ENCODE measurements around the gene C3orf22.
"Not testable (repeated sequence)": the region's sequence is repeated elsewhere in the genome, so short reads cannot be mapped to it uniquely, and the experiment has no call there.

C3orf22 gene

DNA sequence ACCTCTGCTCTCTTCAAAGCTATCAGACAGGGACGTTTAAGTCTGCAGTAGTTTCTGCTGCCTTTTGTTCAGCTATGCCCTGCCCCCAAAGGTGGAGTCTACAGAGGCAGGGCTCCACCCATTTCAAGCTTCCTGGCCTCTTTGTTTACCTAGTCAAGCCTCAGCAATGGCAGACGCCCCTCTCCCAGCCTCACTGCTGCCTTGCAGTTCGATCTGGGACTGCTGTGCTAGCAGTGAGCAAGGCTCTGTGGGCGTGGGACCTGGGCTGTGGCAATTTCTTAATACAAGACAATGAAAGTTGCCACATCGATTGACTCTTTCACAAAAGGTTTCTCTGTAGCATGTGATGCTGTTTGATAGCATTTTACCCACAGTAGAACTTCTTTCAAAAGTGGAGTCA lies 32.8 kb upstream of the C3orf22 start:
- H3K9me3 ChIP-seq (ENCODE audit: control extremely low read depth in 1 of 5, control insufficient read depth in 4 of 5, insufficient read depth in 2 of 5, low read depth in 1 of 5, low read length in 4 of 5): peaks cover 1 to 26% (median 9%) of the 10 kb centered on the region in 5 experiments
- H3K36me3 ChIP-seq (ENCODE audit: control insufficient read depth in 4 of 4, insufficient read depth in 4 of 4, low read length in 3 of 4); H3K4me1 ChIP-seq (ENCODE audit: control extremely low read depth in 1 of 4, control insufficient read depth in 4 of 4, insufficient read depth in 4 of 4, low read length in 3 of 4); CTCF ChIA-PET; H3K27ac ChIP-seq (ENCODE audit: insufficient read depth in 1 of 2, low read depth in 1 of 2, low read length in 2 of 2, poor library complexity in 1 of 2, severe bottlenecking in 2 of 2); POLR2A ChIA-PET; DNase-seq; H3K4me3 ChIP-seq (ENCODE audit: control insufficient read depth in 1 of 7, extremely low read depth in 1 of 7, insufficient read depth in 4 of 7, low read depth in 2 of 7, low read length in 6 of 7); H3K27me3 ChIP-seq (replicated peaks in 2 of 5; ENCODE audit: control insufficient read depth in 4 of 5, insufficient read depth in 5 of 5, low read length in 4 of 5): not testable (repeated sequence)
- 89% methylated on average over 4 of the region's 5 CpGs for WGBS (ENCODE audit: insufficient coverage)

DNA sequence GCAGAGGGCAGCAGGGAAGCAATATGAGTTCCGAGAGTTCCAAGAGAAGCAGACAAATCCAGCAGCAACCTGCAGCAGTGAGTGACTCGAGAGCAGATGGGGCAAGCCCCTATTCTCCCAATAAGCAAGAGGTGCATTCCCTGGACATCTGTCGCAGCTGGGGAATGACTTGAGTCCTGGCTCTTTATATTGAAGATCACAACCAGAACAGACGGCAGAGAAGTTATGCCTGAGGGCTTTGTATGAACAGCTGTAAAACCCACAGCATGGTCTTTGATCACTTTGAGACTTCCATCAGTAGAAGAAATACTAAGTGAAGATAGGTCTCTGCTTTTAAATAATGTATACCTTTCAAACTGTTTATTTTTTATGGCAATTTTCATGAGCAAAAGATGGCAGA lies 23.6 kb upstream of the C3orf22 start:
- ChIA-PET POLR2A (no interaction called here), CTCF (interaction anchor here (1.3 kb wide), 1 partner anchor 59 kb away, joined by 4 read pairs; the partner anchor contains the start of gene CHST13)
- no peak for DNase-seq
- 97% methylated on average over 4 of the region's 4 CpGs for WGBS (ENCODE audit: insufficient coverage)
- H3K27ac ChIP-seq (ENCODE audit: insufficient read depth in 1 of 2, low read depth in 1 of 2, low read length in 2 of 2, poor library complexity in 1 of 2, severe bottlenecking in 2 of 2): no peak overlapping the region
- H3K9me3 ChIP-seq (ENCODE audit: control extremely low read depth in 1 of 5, control insufficient read depth in 4 of 5, insufficient read depth in 2 of 5, low read depth in 1 of 5, low read length in 4 of 5): peaks cover 0 to 2% (median 0%) of the 10 kb centered on the region in 5 experiments
- H3K36me3 ChIP-seq (ENCODE audit: control insufficient read depth in 4 of 4, insufficient read depth in 4 of 4, low read length in 3 of 4): peaks cover 0 to 2% (median 0%) of the 10 kb centered on the region in 4 experiments
- no peaks in the 10 kb centered on the region for H3K4me1 ChIP-seq (ENCODE audit: control extremely low read depth in 1 of 4, control insufficient read depth in 4 of 4, insufficient read depth in 4 of 4, low read length in 3 of 4)
- H3K27me3 ChIP-seq (replicated peaks in 2 of 5; ENCODE audit: control insufficient read depth in 4 of 5, insufficient read depth in 5 of 5, low read length in 4 of 5): no peaks in the 10 kb centered on the region
- no peak overlapping the region for H3K4me3 ChIP-seq (ENCODE audit: control insufficient read depth in 1 of 7, extremely low read depth in 1 of 7, insufficient read depth in 4 of 7, low read depth in 2 of 7, low read length in 6 of 7)

DNA sequence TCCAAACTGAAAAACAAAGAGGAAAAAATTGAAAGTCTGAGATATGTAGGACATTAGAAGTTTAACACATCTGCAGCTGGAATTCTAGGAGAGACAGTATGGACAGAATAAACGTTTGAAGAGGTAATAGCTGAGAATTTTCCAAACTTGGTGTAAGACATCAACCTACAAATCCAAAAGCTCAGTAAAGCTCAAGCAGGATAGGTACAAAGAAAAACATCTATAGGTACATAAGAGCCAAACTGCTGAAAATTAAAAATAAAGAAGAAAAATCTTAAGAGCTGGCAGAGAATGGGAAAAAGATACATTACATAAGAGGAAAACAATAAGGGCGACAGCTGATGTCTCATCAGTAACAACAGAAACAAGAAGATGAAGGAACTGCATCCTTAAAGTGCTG lies 22.8 kb upstream of the C3orf22 start:
- ChIA-PET POLR2A (no interaction called here), CTCF (interaction anchor here (1.3 kb wide), 1 partner anchor 58 kb away, joined by 4 read pairs; the partner anchor contains the start of gene CHST13)
- no peak for DNase-seq
- 100% methylated on average over 1 of the region's 2 CpGs for WGBS (ENCODE audit: insufficient coverage)
- H3K9me3 ChIP-seq (ENCODE audit: control extremely low read depth in 1 of 5, control insufficient read depth in 4 of 5, insufficient read depth in 2 of 5, low read depth in 1 of 5, low read length in 4 of 5): peaks cover 0 to 2% (median 0%) of the 10 kb centered on the region in 5 experiments
- peaks cover 0 to 2% (median 0%) of the 10 kb centered on the region in 4 experiments for H3K36me3 ChIP-seq (ENCODE audit: control insufficient read depth in 4 of 4, insufficient read depth in 4 of 4, low read length in 3 of 4)
- no peak overlapping the region for H3K4me3 ChIP-seq (ENCODE audit: control insufficient read depth in 1 of 7, extremely low read depth in 1 of 7, insufficient read depth in 4 of 7, low read depth in 2 of 7, low read length in 6 of 7)
- no peaks in the 10 kb centered on the region for H3K4me1 ChIP-seq (ENCODE audit: control extremely low read depth in 1 of 4, control insufficient read depth in 4 of 4, insufficient read depth in 4 of 4, low read length in 3 of 4)
- no peaks in the 10 kb centered on the region for H3K27me3 ChIP-seq (replicated peaks in 2 of 5; ENCODE audit: control insufficient read depth in 4 of 5, insufficient read depth in 5 of 5, low read length in 4 of 5)
- H3K27ac ChIP-seq (ENCODE audit: insufficient read depth in 1 of 2, low read depth in 1 of 2, low read length in 2 of 2, poor library complexity in 1 of 2, severe bottlenecking in 2 of 2): no peak overlapping the region

DNA sequence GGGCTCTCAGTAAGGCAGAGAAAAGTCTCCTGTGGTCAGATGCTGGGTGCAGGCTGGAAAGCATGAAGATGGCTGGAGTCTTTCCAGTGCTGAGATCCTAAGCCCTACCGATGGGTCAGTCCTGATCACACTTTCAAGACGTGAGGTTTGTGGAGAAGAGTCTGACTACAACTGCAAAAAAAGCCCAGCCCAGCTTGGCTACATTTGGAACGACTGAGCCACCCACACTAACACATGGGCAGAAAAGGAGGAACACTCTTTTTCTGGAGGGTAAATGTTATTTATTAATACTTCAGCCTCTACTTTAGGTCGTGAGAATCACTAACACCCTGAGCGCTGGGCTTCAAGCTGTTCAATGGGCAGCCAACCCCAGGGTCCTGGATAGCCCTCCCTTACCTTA lies 22.0 kb upstream of the C3orf22 start:
- WGBS (ENCODE audit: insufficient coverage): 97% methylated on average over 3 of the region's 5 CpGs
- DNase-seq: no peak
- Histone ChIP-seq H3K27me3 (replicated peaks in 2 of 5; ENCODE audit: control insufficient read depth in 4 of 5, insufficient read depth in 5 of 5, low read length in 4 of 5) (no peaks in the 10 kb centered on the region), H3K4me1 (ENCODE audit: control extremely low read depth in 1 of 4, control insufficient read depth in 4 of 4, insufficient read depth in 4 of 4, low read length in 3 of 4) (no peaks in the 10 kb centered on the region), H3K9me3 (ENCODE audit: control extremely low read depth in 1 of 5, control insufficient read depth in 4 of 5, insufficient read depth in 2 of 5, low read depth in 1 of 5, low read length in 4 of 5) (peaks cover 0 to 2% (median 0%) of the 10 kb centered on the region in 5 experiments), H3K4me3 (ENCODE audit: control insufficient read depth in 1 of 7, extremely low read depth in 1 of 7, insufficient read depth in 4 of 7, low read depth in 2 of 7, low read length in 6 of 7) (no peak overlapping the region), H3K36me3 (ENCODE audit: control insufficient read depth in 4 of 4, insufficient read depth in 4 of 4, low read length in 3 of 4) (peaks cover 0 to 2% (median 0%) of the 10 kb centered on the region in 4 experiments), H3K27ac (ENCODE audit: insufficient read depth in 1 of 2, low read depth in 1 of 2, low read length in 2 of 2, poor library complexity in 1 of 2, severe bottlenecking in 2 of 2) (no peak overlapping the region)
- CTCF ChIA-PET: interaction anchor here (1.2 kb wide), 1 partner anchor 74 kb away, joined by 3 read pairs; the partner anchor contains the start of gene TXNRD3
- POLR2A ChIA-PET: no interaction called here

DNA sequence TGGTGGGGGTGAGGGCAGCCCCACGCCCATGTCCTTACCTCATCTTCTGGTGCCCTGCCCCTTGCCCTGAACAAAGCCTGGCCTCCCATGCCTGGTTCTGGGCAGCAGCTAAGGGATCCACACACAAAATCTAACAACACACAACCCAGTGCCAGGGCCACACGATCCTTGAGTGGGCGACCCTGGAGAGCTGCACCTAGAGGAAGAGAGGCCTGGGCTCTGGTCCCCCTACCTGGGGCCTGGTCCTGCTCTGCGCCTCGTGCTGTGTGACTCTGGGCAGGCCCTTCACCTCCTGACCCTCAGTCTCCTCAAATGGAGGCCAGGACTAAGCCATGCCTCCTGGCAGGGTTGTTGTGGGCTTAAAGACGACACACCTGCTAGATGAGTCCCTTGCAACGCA lies 20.0 kb upstream of the C3orf22 start:
- CTCF ChIA-PET: interaction anchor here (1.4 to 1.5 kb wide), 3 partner anchors 13 to 55 kb away, joined by 4 read pairs; no protein-coding TSS in a partner anchor
- H3K4me1 ChIP-seq (ENCODE audit: control extremely low read depth in 1 of 4, control insufficient read depth in 4 of 4, insufficient read depth in 4 of 4, low read length in 3 of 4): no peaks in the 10 kb centered on the region

DNA sequence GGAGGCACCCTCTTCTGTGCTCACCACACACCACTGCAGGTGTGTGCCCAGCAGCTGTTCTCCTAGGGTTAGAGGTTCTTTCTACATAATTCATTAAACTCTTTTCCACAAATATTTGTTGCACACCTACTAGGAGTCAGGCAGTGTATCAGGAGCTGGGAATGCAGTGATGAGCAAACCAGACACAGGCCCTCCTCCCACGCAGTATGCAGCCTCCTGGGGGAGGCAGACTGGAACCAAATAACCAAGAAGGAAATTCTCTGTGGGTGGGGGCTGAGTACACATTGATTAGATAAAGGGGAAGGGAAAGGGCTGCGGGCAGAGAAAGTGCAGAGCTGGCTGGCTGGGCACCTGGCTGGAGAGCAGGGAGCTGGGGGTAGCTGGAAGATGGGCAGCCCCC lies 18.5 kb upstream of the C3orf22 start:
- Histone ChIP-seq H3K27me3 (replicated peaks in 2 of 5; ENCODE audit: control insufficient read depth in 4 of 5, insufficient read depth in 5 of 5, low read length in 4 of 5) (no peaks in the 10 kb centered on the region), H3K36me3 (ENCODE audit: control insufficient read depth in 4 of 4, insufficient read depth in 4 of 4, low read length in 3 of 4) (peaks cover 0 to 2% (median 0%) of the 10 kb centered on the region in 4 experiments), H3K4me1 (ENCODE audit: control extremely low read depth in 1 of 4, control insufficient read depth in 4 of 4, insufficient read depth in 4 of 4, low read length in 3 of 4) (no peaks in the 10 kb centered on the region), H3K27ac (ENCODE audit: insufficient read depth in 1 of 2, low read depth in 1 of 2, low read length in 2 of 2, poor library complexity in 1 of 2, severe bottlenecking in 2 of 2) (no peak overlapping the region), H3K4me3 (ENCODE audit: control insufficient read depth in 1 of 7, extremely low read depth in 1 of 7, insufficient read depth in 4 of 7, low read depth in 2 of 7, low read length in 6 of 7) (no peak overlapping the region), H3K9me3 (ENCODE audit: control extremely low read depth in 1 of 5, control insufficient read depth in 4 of 5, insufficient read depth in 2 of 5, low read depth in 1 of 5, low read length in 4 of 5) (peaks cover 0 to 2% (median 0%) of the 10 kb centered on the region in 5 experiments)
- 82% methylated on average over 2 of the region's 2 CpGs for WGBS (ENCODE audit: insufficient coverage)
- POLR2A ChIA-PET: no interaction called here
- CTCF ChIA-PET: no interaction called here
- DNase-seq: no peak

More for the DNA sequence above, 20.0 kb upstream of the C3orf22 start:
- POLR2A ChIA-PET: no interaction called here
- Histone ChIP-seq H3K4me3 (ENCODE audit: control insufficient read depth in 1 of 7, extremely low read depth in 1 of 7, insufficient read depth in 4 of 7, low read depth in 2 of 7, low read length in 6 of 7) (no peak overlapping the region), H3K27me3 (replicated peaks in 2 of 5; ENCODE audit: control insufficient read depth in 4 of 5, insufficient read depth in 5 of 5, low read length in 4 of 5) (no peaks in the 10 kb centered on the region), H3K9me3 (ENCODE audit: control extremely low read depth in 1 of 5, control insufficient read depth in 4 of 5, insufficient read depth in 2 of 5, low read depth in 1 of 5, low read length in 4 of 5) (peaks cover 0 to 2% (median 0%) of the 10 kb centered on the region in 5 experiments), H3K36me3 (ENCODE audit: control insufficient read depth in 4 of 4, insufficient read depth in 4 of 4, low read length in 3 of 4) (peaks cover 0 to 2% (median 0%) of the 10 kb centered on the region in 4 experiments), H3K27ac (ENCODE audit: insufficient read depth in 1 of 2, low read depth in 1 of 2, low read length in 2 of 2, poor library complexity in 1 of 2, severe bottlenecking in 2 of 2) (no peak overlapping the region)
- WGBS (ENCODE audit: insufficient coverage): 100% methylated on average over 6 of the region's 7 CpGs
- no peak for DNase-seq

DNA sequence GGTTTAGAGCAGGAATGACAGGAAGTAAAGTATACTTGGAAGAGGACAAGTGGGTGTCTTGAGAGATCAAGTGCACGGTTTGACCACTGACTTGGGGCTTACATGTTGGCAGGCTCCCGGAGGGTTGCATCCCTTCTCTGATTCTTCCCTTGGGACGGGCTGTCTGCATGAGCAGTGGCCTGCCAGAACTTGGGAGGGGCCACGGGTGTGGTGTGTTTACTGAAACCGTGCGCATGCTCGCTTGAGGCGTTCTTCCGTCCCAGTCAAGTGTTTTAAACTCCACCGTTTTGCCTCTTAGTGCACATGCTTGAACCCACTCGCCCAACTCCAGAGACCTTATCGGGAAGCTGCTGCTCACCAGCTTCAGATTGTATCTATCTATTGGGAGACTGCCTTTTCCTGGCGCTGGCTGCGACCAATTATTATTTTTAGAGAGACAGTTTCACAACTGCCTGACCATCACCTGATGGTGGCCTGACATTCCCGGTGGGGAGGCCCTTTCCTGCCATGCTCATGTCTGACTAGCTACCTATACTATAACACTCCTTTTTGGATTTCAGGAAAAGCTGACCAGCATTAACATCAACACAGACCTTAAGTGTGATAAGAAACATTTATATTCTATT lies 14.9 kb upstream of the C3orf22 start:
- H3K9me3 ChIP-seq (ENCODE audit: control extremely low read depth in 1 of 5, control insufficient read depth in 4 of 5, insufficient read depth in 2 of 5, low read depth in 1 of 5, low read length in 4 of 5): no peaks in the 10 kb centered on the region
- no peak overlapping the region for H3K27ac ChIP-seq (ENCODE audit: insufficient read depth in 1 of 2, low read depth in 1 of 2, low read length in 2 of 2, poor library complexity in 1 of 2, severe bottlenecking in 2 of 2)
- no peak overlapping the region for H3K4me3 ChIP-seq (ENCODE audit: control insufficient read depth in 1 of 7, extremely low read depth in 1 of 7, insufficient read depth in 4 of 7, low read depth in 2 of 7, low read length in 6 of 7)
- CTCF ChIA-PET: interaction anchor here (1.2 kb wide), 1 partner anchor 45 kb away, joined by 3 read pairs; no protein-coding TSS in a partner anchor
- no peak for DNase-seq
- H3K4me1 ChIP-seq (ENCODE audit: control extremely low read depth in 1 of 4, control insufficient read depth in 4 of 4, insufficient read depth in 4 of 4, low read length in 3 of 4): no peaks in the 10 kb centered on the region
- POLR2A ChIA-PET: no interaction called here
- H3K27me3 ChIP-seq (replicated peaks in 2 of 5; ENCODE audit: control insufficient read depth in 4 of 5, insufficient read depth in 5 of 5, low read length in 4 of 5): no peaks in the 10 kb centered on the region
- 93% methylated on average over 15 of the region's 15 CpGs for WGBS (ENCODE audit: insufficient coverage)
- no peaks in the 10 kb centered on the region for H3K36me3 ChIP-seq (ENCODE audit: control insufficient read depth in 4 of 4, insufficient read depth in 4 of 4, low read length in 3 of 4)

Data from common myeloid progenitor, CD34-positive (primary cell).